ENCODE results near the gene CDYL2. TPM values are rescaled to one million over a fixed set of nuclear protein-coding genes. Genes with fewer than 3 reads are reported as not detected.

Gene CDYL2
- total and polyA plus RNA-seq, 7 donors: 0.23 to 2.2 (median 1.0) TPM

GRCh38 chr16:80622007-80622406, 182.4 kb downstream of the CDYL2 start:
- DNase-seq (no peak), ATAC-seq (no peak)
- no peaks in the 10 kb centered on the region for H3K36me3 ChIP-seq (ENCODE audit: insufficient read depth in 1 of 2, low read depth in 1 of 2)
- H3K4me1 ChIP-seq: no peaks in the 10 kb centered on the region
- no peaks in the 10 kb centered on the region for H3K27me3 ChIP-seq (ENCODE audit: insufficient read depth in 3 of 3, low read length in 2 of 3)
- H3K4me3 ChIP-seq: no peak overlapping the region
- no peak overlapping the region for H3K27ac ChIP-seq
- H3K9me3 ChIP-seq: no peaks in the 10 kb centered on the region
- intact Hi-C loops (cut with DNase I): no loop called here
- 79 to 84% (median 82%) methylated on average over 3 of the region's 3 CpGs for WGBS, 3 donors
- no peak for TF ChIP-seq CTCF (IDR thresholded peaks at IDR 0.05)

GRCh38 chr16:80620736-80621605, 183.4 kb downstream of the CDYL2 start:
- ATAC-seq (no peak), DNase-seq (no peak)
- no peaks in the 10 kb centered on the region for H3K4me1 ChIP-seq
- no peak overlapping the region for H3K27ac ChIP-seq
- TF ChIP-seq CTCF (IDR thresholded peaks at IDR 0.05): no peak
- no peaks in the 10 kb centered on the region for H3K27me3 ChIP-seq (ENCODE audit: insufficient read depth in 3 of 3, low read length in 2 of 3)
- H3K4me3 ChIP-seq: no peak overlapping the region
- intact Hi-C loops (cut with DNase I): no loop called here
- H3K36me3 ChIP-seq (ENCODE audit: insufficient read depth in 1 of 2, low read depth in 1 of 2): no peaks in the 10 kb centered on the region
- 74 to 83% (median 76%) methylated on average over 17 of the region's 17 CpGs for WGBS, 3 donors
- no peaks in the 10 kb centered on the region for H3K9me3 ChIP-seq

- TF ChIP-seq CTCF (IDR thresholded peaks at IDR 0.05): no peak
- H3K4me3 ChIP-seq: no peak overlapping the region
- H3K9me3 ChIP-seq: no peaks in the 10 kb centered on the region
- no peak for ATAC-seq
- intact Hi-C loops (cut with DNase I): no loop called here
- no peaks in the 10 kb centered on the region for H3K4me1 ChIP-seq
- no peak for DNase-seq
- no peaks in the 10 kb centered on the region for H3K36me3 ChIP-seq (ENCODE audit: insufficient read depth in 1 of 2, low read depth in 1 of 2)
- H3K27me3 ChIP-seq (ENCODE audit: insufficient read depth in 3 of 3, low read length in 2 of 3): no peaks in the 10 kb centered on the region
- 61 to 68% (median 64%) methylated on average over 4 of the region's 4 CpGs for WGBS, 3 donors
- H3K27ac ChIP-seq: no peak overlapping the region
Measured at GRCh38 chr16:80619824-80620223, 184.6 kb downstream of the CDYL2 start.

- no peaks in the 10 kb centered on the region for H3K4me1 ChIP-seq
- no peak for DNase-seq
- no peak overlapping the region for H3K4me3 ChIP-seq
- intact Hi-C loops (cut with DNase I): no loop called here
- H3K9me3 ChIP-seq: no peaks in the 10 kb centered on the region
- no peak overlapping the region for H3K27ac ChIP-seq
- no peaks in the 10 kb centered on the region for H3K27me3 ChIP-seq (ENCODE audit: insufficient read depth in 3 of 3, low read length in 2 of 3)
- H3K36me3 ChIP-seq (ENCODE audit: insufficient read depth in 1 of 2, low read depth in 1 of 2): no peaks in the 10 kb centered on the region
- no peak for ATAC-seq
- 88 to 90% (median 90%) methylated on average over 14 of the region's 14 CpGs for WGBS, 3 donors
- TF ChIP-seq CTCF (IDR thresholded peaks at IDR 0.05): no peak
Measured at GRCh38 chr16:80618862-80619648, 185.3 kb downstream of the CDYL2 start.
